Uterus (tissue), 4 donors: Measurements from ENCODE around the gene USP35. TPM values are rescaled to one million over a fixed set of nuclear protein-coding genes. Genes with fewer than 3 reads are reported as not detected.

ENCODE experiments used
- DNase-seq, 2 donors: peaks; one replicate each; pipeline ENCODE4 v3.0.0-alpha.2; 2019 to 2020
- H3K27ac ChIP-seq, 2 donors: fragments of 200-600 bp; sonication (generic); 1 replicate in 1 of 2; 2 replicates in 1 of 2; pipeline ENCODE4 v1.5.1; 2016 to 2018
- H3K27me3 ChIP-seq, 2 donors: fragments of 200-600 bp; sonication (generic); one replicate each; pipeline ENCODE4 v1.5.1; 2018 to 2019; ENCODE audit warnings: control low read depth in 1 of 2
- H3K36me3 ChIP-seq, 2 donors: fragments of 200-600 bp; sonication (generic); one replicate each; pipeline ENCODE4 v1.5.1; 2019; ENCODE audit warnings: control low read depth in 1 of 2
- H3K4me1 ChIP-seq, 2 donors: fragments of 200-600 bp; sonication (generic); one replicate each; pipeline ENCODE4 v1.5.1; 2018 to 2019; ENCODE audit warnings: control low read depth in 1 of 2
- H3K4me3 ChIP-seq, 2 donors: fragments of 200-600 bp; sonication (generic); 1 replicate in 1 of 2; 2 replicates in 1 of 2; pipeline ENCODE4 v1.5.1; 2018 to 2019; ENCODE audit warnings: mild to moderate bottlenecking in 1 of 2
- H3K9me3 ChIP-seq, 2 donors: fragments of 200-600 bp; sonication (generic); one replicate each; pipeline ENCODE4 v1.5.1; 2019; ENCODE audit warnings: control low read depth in 1 of 2
- POLR2A ChIP-seq, 2 donors: fragments of 450-650 bp; IDR thresholded peaks; one replicate each; pipeline ENCODE4 v1.6.1; 2016; ENCODE audit warnings: antibody characterized with exemption in 2 of 2, mild to moderate bottlenecking in 1 of 2, moderate library complexity in 1 of 2
- intact Hi-C: fragments of 100-400 bp; cut with DNase I; formaldehyde crosslinking; loops from one replicate; pipeline ENCODE4 v1.15.1; 2023; ENCODE audit warnings: low total_unique reads
- total RNA-seq, 4 donors: library from RNA; depleted of rRNA in 3 of 4; stranded (reverse); fragments of >200 nt in 3 of 4; gene quantifications; one replicate each; pipeline versions ENCODE4 v1.1.0 to v1.2.4, GENCODE V29; 2014 to 2023
- TF ChIP-seq, protein P1 (sequence below), 4 experiments: fragments of 200-600 bp in 2 of 4; fragments of 450-650 bp in 2 of 4; sonication (generic) in 2 of 4; IDR thresholded peaks; one replicate each; pipeline ENCODE4 v1.5.1; 2016 to 2019; ENCODE audit warnings: antibody characterized with exemption in 4 of 4, mild to moderate bottlenecking in 2 of 4, moderate library complexity in 1 of 4
- donor health status: DM: yes; HTN: yes; CAD: no.

Gene USP35
- total RNA-seq, 4 donors from 2014 or later: 5.4 to 25.3 (median 10.3) TPM

DNA sequence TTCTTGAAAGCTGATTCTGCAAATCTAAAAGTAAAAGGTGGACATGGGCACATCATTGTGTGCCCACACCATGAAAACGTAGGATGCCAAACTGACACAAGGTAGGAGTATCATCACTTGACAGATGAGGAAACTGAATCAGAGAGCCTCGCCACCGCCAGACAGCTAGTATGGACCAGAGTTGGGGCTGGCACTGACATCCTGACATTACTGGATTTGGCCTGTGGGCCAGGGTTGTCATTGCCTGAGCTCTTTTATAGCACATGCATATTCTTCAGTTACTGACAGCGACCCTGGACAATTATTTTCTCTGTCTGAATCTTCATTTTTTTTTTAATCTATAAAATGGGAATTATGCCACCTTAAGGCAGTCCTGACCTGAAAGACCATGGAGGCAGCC lies 16.5 kb downstream of the USP35 start:
- no peaks in the 10 kb centered on the region for H3K9me3 ChIP-seq
- H3K27ac ChIP-seq: no peak overlapping the region
- no peaks in the 10 kb centered on the region for H3K27me3 ChIP-seq
- DNase-seq: no peak
- no peak overlapping the region for H3K4me3 ChIP-seq
- H3K4me1 ChIP-seq: no peaks in the 10 kb centered on the region
- no peaks in the 10 kb centered on the region for H3K36me3 ChIP-seq
- intact Hi-C loops: no loop called here
- TF ChIP-seq, protein P1, sequence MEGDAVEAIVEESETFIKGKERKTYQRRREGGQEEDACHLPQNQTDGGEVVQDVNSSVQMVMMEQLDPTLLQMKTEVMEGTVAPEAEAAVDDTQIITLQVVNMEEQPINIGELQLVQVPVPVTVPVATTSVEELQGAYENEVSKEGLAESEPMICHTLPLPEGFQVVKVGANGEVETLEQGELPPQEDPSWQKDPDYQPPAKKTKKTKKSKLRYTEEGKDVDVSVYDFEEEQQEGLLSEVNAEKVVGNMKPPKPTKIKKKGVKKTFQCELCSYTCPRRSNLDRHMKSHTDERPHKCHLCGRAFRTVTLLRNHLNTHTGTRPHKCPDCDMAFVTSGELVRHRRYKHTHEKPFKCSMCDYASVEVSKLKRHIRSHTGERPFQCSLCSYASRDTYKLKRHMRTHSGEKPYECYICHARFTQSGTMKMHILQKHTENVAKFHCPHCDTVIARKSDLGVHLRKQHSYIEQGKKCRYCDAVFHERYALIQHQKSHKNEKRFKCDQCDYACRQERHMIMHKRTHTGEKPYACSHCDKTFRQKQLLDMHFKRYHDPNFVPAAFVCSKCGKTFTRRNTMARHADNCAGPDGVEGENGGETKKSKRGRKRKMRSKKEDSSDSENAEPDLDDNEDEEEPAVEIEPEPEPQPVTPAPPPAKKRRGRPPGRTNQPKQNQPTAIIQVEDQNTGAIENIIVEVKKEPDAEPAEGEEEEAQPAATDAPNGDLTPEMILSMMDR (IDR thresholded peaks at IDR 0.05): no peak
- TF ChIP-seq POLR2A (IDR thresholded peaks at IDR 0.05): no peak

DNA sequence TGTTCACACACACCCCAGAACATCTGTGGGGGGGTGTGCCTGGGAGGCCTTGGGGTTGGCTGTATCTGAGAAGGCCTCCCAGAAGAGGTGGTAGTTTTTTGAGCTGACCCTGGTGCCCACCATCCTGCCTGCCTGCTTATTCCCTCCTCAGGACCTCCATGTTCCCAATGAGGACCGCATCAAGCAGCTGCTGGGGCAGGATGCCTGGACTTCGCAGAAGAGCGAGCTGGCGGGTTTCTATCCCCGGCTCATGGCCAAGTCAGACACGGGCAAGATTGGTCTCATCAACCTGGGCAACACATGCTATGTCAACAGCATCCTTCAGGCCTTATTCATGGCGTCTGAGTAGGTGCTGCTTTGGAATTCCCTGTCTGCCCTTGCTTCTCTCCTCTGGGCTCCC lies 17.0 kb downstream of the USP35 start:
- TF ChIP-seq POLR2A (IDR thresholded peaks at IDR 0.05): no peak
- TF ChIP-seq, protein P1 (IDR thresholded peaks at IDR 0.05): no peak
- intact Hi-C loops: no loop called here
- H3K4me1 ChIP-seq: no peaks in the 10 kb centered on the region
- H3K27ac ChIP-seq: no peak overlapping the region
- H3K9me3 ChIP-seq: no peaks in the 10 kb centered on the region
- H3K27me3 ChIP-seq: no peaks in the 10 kb centered on the region
- DNase-seq: no peak
- no peak overlapping the region for H3K4me3 ChIP-seq
- no peaks in the 10 kb centered on the region for H3K36me3 ChIP-seq

DNA sequence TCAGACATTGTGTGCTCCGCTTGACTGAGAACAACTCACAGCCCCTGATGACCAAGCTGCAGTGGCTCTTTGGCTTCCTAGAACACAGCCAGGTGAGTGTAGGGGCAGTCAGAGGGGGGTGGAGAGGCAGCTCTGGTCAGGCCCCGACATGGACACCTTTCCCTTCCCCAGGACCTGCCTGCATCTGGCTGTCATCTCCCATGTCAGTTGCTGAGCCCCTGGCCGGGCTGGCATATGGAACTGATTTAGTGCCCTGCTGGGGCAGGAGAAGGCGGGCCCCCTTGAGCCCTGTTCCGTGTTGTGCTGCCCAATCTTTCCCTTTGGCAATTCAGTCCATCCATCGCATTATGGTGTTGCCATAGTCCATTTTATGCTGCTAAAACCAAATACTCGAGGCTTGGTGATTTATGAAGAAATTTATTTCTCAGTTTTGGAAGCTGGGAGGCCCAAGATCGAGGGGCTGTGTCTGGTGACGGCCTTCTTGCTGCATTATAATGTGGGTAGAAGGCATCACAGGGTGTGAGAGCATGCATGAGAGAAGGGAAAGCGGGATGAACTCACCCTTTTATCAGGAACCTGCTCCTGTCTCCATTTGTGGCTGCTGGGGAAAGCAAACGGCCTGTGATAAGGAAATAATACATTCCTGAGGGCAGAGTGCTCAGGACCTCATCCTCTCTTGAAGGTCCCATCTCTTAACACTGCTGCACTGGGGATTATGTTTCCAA lies 19.0 kb downstream of the USP35 start:
- intact Hi-C loops: no loop called here
- Histone ChIP-seq H3K27ac (no peak overlapping the region), H3K27me3 (no peaks in the 10 kb centered on the region), H3K4me1 (no peaks in the 10 kb centered on the region), H3K36me3 (no peaks in the 10 kb centered on the region), H3K4me3 (no peak overlapping the region), H3K9me3 (no peaks in the 10 kb centered on the region)
- TF ChIP-seq, protein P1 (IDR thresholded peaks at IDR 0.05): no peak
- TF ChIP-seq POLR2A (IDR thresholded peaks at IDR 0.05): no peak
- DNase-seq: no peak

DNA sequence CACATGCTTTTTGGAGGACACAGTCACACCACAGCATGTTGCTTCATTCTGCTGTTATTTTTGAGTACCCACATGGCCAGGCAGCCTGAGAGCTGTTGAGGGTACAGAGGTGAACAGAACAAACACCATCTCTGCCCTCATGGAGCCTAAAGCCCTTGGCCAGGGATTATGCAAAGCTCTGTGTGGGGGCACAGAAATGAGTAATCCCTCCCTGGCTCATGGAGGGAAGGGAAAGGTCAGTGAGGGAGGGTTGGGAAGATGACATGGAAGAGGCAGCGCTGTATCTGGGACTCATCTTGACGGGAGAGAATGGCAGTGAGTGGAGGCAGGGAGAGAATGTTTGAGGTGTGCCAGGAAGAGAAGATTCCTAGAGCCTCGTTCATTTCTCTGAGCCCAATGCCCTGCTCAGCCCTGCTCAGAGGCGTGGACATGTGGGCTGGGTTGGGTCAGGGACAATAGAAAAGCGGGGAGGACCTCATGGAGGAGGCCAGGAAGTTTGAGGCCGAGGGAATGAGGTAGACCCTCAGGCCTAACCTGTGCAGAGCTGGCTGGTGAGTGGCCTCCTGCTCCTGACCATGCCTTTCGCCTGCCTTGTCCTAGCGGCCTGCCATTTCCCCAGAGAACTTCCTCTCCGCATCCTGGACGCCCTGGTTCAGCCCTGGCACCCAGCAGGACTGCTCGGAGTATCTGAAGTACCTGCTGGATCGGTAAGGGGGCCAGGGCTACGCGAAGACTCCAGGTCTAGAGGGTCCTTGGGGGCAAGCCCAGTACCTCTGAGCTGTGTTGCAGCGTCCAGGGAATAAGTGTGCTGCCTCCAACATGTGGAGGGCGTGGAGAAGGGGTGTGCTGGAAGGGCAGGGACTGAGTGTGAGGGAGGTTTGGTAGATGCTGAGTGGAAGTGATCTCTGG lies 19.8 kb downstream of the USP35 start:
- no peaks in the 10 kb centered on the region for H3K27me3 ChIP-seq
- no peaks in the 10 kb centered on the region for H3K36me3 ChIP-seq

More for the DNA sequence above, 19.8 kb downstream of the USP35 start:
- no peak overlapping the region for H3K27ac ChIP-seq
- intact Hi-C loops: no loop called here
- H3K9me3 ChIP-seq: no peaks in the 10 kb centered on the region
- no peaks in the 10 kb centered on the region for H3K4me1 ChIP-seq
- DNase-seq: no peak
- TF ChIP-seq, protein P1 (IDR thresholded peaks at IDR 0.05): no peak
- no peak for TF ChIP-seq POLR2A (IDR thresholded peaks at IDR 0.05)
- H3K4me3 ChIP-seq: no peak overlapping the region
